Measurements from ENCODE around the gene ASXL2. TPM values are rescaled to one million over a fixed set of nuclear protein-coding genes. Genes with fewer than 3 reads are reported as not detected.

Gene ASXL2
- total RNA-seq, 1 experiment from 2014 or later: 37.8 TPM

DNA sequence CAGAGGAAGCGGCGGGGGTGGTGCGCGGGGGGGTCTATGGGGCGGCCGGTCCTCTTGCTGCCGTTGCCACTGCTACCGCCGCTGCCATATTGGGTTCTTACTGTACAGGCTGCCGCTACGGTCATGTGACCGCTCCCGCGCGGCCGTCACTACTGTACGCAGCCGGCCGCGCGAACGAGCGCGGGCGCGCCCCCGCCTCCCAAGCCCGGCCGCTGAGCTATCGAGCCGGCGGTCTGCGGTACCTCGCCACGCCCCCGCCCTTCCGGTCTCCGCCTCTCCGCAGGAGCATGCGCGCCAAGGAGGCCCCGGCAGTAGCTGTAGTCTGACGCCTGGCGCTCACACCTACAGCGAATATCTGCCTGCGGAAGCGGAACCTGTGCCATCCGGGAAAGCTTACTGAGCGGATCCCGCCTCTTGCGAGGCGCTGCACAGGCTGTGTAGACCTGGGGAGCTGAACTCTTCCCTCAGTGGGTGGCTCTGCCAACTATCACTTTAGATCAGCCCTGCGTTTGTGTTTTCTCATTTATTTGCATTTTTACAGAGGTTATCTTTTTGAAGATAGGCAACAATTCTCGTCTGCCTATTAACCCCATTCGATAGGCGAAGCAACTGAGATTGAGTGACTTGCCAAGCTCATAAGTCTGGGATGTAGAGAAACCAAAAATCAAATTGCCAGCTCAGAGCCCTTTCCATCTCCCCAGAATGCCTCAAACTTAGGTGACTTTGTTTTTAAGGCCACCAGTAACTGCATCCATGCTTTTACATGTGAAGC is at the start of gene ASXL2 (continued):
- TF ChIP-seq USF1 (CRISPR knock-in tag; IDR thresholded peaks at IDR 0.05): peak; percentile 90
- TF ChIP-seq JAZF1 (CRISPR knock-in tag; IDR thresholded peaks at IDR 0.05): no peak
- TF ChIP-seq ZNF532 (CRISPR knock-in tag; IDR thresholded peaks at IDR 0.05; ENCODE audit: borderline replicate concordance): no peak
- TF ChIP-seq, protein P1, sequence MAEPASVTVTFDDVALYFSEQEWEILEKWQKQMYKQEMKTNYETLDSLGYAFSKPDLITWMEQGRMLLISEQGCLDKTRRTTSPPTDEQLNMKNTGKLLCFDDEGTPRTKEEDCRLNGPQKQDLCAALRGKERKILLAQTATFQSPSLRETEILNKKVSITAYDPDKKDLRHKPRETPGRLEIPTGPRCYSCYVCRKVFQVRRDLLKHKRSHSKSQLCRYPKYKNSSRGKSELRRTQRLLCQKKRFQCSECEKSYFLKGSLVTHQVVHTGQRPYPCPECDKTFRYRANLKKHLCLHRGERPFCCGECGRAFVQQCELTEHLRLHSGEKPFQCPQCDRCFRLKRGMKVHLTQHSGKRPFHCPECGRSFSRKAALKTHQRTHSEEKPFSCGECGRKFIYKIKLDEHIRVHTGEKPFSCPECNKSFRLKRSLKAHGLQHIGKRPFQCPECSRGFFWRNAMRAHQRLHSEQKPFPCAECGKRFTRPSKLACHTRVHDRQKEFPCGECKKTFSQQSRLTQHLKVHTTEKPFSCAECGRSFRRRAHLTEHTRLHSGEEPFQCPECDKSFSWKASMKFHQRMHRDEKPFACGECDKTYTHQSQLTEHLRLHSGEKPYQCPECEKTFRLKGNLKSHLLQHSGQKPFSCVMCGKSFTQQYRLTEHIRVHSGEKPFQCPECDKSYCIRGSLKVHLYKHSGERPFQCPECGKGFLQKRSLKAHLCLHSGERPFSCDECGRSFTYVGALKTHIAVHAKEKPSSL (CRISPR knock-in tag; conservative IDR thresholded peaks at IDR 0.05): no peak
- TF ChIP-seq HMGXB4 (CRISPR knock-in tag; IDR thresholded peaks at IDR 0.05): no peak
- peak; percentile 65 for TF ChIP-seq GABPB1 (CRISPR knock-in tag; IDR thresholded peaks at IDR 0.05)
- TF ChIP-seq, protein P2, sequence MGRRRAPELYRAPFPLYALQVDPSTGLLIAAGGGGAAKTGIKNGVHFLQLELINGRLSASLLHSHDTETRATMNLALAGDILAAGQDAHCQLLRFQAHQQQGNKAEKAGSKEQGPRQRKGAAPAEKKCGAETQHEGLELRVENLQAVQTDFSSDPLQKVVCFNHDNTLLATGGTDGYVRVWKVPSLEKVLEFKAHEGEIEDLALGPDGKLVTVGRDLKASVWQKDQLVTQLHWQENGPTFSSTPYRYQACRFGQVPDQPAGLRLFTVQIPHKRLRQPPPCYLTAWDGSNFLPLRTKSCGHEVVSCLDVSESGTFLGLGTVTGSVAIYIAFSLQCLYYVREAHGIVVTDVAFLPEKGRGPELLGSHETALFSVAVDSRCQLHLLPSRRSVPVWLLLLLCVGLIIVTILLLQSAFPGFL (CRISPR knock-in tag; IDR thresholded peaks at IDR 0.05; ENCODE audit: borderline replicate concordance): no peak
- no peak for TF ChIP-seq ZNF263 (CRISPR knock-in tag; IDR thresholded peaks at IDR 0.05; ENCODE audit: low read depth)
- no peak for TF ChIP-seq CDX4 (CRISPR knock-in tag; IDR thresholded peaks at IDR 0.05; ENCODE audit: borderline replicate concordance)

DNA sequence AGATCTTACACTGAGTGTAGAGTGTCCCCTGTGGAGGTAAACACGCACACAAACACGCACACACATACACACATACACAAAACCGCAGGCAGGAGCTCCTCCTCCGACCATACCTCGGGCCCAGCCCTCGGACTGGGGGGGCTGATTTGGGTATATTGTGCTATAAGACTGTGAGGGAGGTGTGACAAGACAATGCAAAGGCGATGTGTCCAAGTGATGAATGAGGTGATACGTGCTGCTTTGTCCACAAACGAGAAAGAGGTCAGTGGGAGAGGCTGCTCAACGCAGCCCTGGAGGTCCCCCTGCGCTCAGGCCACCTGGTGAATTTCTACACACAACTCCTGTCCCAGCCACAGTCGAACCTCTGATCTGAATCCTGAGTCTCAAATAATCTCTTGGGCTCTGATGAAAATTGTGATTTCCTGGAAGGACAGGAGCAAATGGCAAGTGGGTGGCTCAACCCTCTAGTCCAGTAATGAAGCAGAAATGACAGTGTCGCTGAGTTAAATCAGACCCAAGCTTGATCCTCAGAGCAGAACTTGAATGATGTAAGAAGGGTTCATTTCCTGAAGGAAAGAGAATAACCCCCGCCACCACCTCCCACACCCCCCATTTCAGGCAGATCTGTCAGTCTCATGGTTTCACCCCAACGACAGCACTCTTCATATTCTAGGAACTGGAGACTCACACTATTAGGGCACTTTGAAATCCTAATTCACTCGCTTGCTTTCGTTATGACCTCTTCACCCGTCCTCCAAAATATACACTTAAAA is 48.9 kb upstream of the ASXL2 start:
- ChIA-PET POLR2A (no interaction called here), CTCF (no interaction called here)
- DNase-seq (ENCODE audit: low spot score) (no peak), ATAC-seq (no peak)
- TF ChIP-seq CREB1 (CRISPR knock-in tag; IDR thresholded peaks at IDR 0.05) (no peak), HMGA2 (CRISPR knock-in tag; IDR thresholded peaks at IDR 0.05) (no peak), ZNF396 (CRISPR knock-in tag; IDR thresholded peaks at IDR 0.05; ENCODE audit: borderline replicate concordance) (no peak), ZNF263 (CRISPR knock-in tag; IDR thresholded peaks at IDR 0.05; ENCODE audit: low read depth) (no peak)
- Mint-ChIP-seq H3K9me3 (no peaks in the 10 kb centered on the region), H3K27me3 (ENCODE audit: low read depth) (no peaks in the 10 kb centered on the region), H3K27ac (no peak overlapping the region), H3K4me3 (no peak overlapping the region), H3K36me3 (peaks cover 27% of the 10 kb centered on the region), H3K4me1 (no peaks in the 10 kb centered on the region)

Measured in WTC11 (cell line).